Spinal cord (tissue), 10 donors: ENCODE results near the gene TMEM179. TPM values are rescaled to one million over a fixed set of nuclear protein-coding genes. Genes with fewer than 3 reads are reported as not detected.

Experiments
- DNase-seq, 6 donors: peaks; one replicate each; pipeline versions ENCODE4 v3.0.0 to v3.0.0-alpha.2; 2013 to 2015; ENCODE audit warnings: low spot score in 6 of 6, low read depth in 4 of 6
- H3K27ac ChIP-seq: one replicate; pipeline ENCODE4 v1.5.1; 2013; ENCODE audit warnings: low read depth, low read length, control low read depth
- H3K27me3 ChIP-seq: one replicate; pipeline ENCODE4 v1.6.1; 2013; ENCODE audit warnings: low read length; ENCODE audit not compliant: control insufficient read depth, insufficient read depth
- H3K36me3 ChIP-seq: one replicate; pipeline ENCODE4 v1.6.1; 2013; ENCODE audit warnings: low read length; ENCODE audit not compliant: control insufficient read depth, insufficient read depth
- H3K4me1 ChIP-seq: one replicate; pipeline ENCODE4 v1.6.1; 2013; ENCODE audit warnings: low read length; ENCODE audit not compliant: control insufficient read depth, insufficient read depth
- H3K4me3 ChIP-seq: one replicate; pipeline ENCODE4 v1.5.1; 2013; ENCODE audit warnings: low read depth, low read length, control low read depth
- H3K9me3 ChIP-seq: one replicate; pipeline ENCODE4 v1.6.1; 2013; ENCODE audit warnings: low read length; ENCODE audit not compliant: control insufficient read depth, insufficient read depth
- whole genome bisulfite sequencing: methylation state at CpG from one replicate; pipeline ENCODE4 v1.1.5; 2013; ENCODE audit warnings: missing lambda C conversion rate; ENCODE audit not compliant: insufficient coverage; 5-methylcytosine and 5-hydroxymethylcytosine counted together
- polyA plus RNA-seq, 2 donors: library from polyadenylated mRNA; unstranded; fragments of 120-200 nt; gene quantifications; one replicate each; pipeline ENCODE4 v1.2.1, GENCODE V29; 2013; ENCODE audit not compliant: insufficient read length in 2 of 2
- total RNA-seq, 2 donors: library from RNA; depleted of rRNA in 1 of 2; stranded (reverse); fragments of 120-200 nt in 1 of 2; fragments of >200 nt in 1 of 2; gene quantifications; one replicate each; pipeline versions ENCODE4 v1.2.3 to v1.2.4, GENCODE V29; 2013 to 2014
- donor health status: healthy.

The TMEM179 gene
- total and polyA plus RNA-seq, 4 donors: 9.4 to 65.5 (median 39.0) TPM

DNA sequence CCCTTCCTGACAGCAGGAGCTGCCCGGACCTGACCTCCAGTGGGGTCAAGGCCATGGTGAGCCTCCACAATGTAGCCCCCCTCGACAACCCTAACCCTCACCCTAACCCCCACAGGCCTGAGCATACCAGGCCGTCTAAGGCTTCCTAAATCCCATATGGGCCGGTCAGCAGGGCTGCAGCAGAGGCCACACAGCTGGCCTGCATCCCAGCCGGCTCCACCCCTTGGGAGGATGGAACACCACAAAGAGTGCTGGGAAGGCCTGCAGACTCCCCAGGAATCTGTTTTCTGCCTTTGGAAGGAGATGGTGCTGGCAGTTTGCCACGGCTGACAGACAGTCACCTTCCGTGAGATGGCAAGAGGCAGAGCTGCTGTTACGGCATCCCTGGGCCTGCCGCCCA, 2.8 kb downstream of the TMEM179 start:
- Histone ChIP-seq H3K4me1 (peaks cover 82% of the 10 kb centered on the region), H3K27me3 (peaks cover 6% of the 10 kb centered on the region), H3K27ac (no peak overlapping the region), H3K9me3 (no peaks in the 10 kb centered on the region), H3K36me3 (peaks cover 30% of the 10 kb centered on the region), H3K4me3 (no peak overlapping the region)
- DNase-seq: peak in 2 of 6 donors; percentile 62 to 71
- WGBS: 33% methylated on average over 8 of the region's 9 CpGs

DNA sequence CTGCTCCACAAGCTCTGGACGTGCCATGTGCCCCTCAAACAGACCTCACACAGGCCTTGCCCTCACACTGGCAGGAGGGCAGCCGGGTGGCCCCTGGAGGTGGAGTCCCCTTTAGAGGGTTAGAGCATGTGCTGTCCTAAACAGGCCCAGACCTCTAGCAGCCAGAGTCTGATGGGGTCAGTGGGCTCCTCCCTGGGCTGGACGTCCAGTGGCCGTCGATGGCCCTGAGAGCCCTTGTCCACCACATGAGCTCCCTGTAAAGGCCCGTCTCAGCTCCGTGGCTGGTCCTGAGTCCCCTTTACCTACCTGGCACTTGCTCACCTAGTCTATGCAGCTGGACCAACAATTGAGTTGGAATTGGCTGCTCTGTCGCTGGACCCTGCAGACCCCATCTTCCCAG, 3.8 kb downstream of the TMEM179 start:
- Histone ChIP-seq H3K9me3 (no peaks in the 10 kb centered on the region), H3K27ac (no peak overlapping the region), H3K27me3 (peaks cover 6% of the 10 kb centered on the region), H3K4me3 (no peak overlapping the region), H3K4me1 (peaks cover 82% of the 10 kb centered on the region), H3K36me3 (peaks cover 40% of the 10 kb centered on the region)
- WGBS: 87% methylated on average over 8 of the region's 8 CpGs
- no peak for DNase-seq

DNA sequence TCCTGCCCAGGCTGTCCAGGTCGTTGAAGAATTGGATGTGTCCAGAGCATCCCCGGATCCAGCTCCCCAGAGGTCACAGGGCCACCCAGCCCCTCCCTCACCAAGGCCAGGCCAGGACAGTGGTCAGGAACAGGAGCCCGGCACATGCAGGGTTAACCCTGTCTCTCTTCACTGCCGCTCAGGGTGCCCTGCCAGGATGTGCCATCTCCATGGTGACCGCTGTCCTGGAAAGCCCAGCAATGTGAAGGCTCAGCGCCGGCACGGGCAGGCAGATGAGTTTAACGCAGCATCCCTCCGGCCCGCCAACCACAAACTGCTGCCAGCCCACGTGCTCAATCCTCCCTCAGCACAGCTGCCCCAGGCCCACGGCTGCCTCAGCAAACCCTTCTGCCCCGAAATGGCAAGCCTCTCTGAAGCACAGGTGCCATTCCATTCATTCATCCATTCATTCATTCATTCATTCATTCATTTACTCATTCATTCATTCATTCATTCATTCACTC, 4.4 kb downstream of the TMEM179 start:
- peaks cover 4% of the 10 kb centered on the region for H3K27me3 ChIP-seq
- peak; percentile 47 to 96 (median 76) for DNase-seq
- no peaks in the 10 kb centered on the region for H3K9me3 ChIP-seq
- 7% methylated on average over 14 of the region's 14 CpGs for WGBS
- peaks cover 46% of the 10 kb centered on the region for H3K36me3 ChIP-seq
- no peak overlapping the region for H3K27ac ChIP-seq
- H3K4me1 ChIP-seq: peaks cover 80% of the 10 kb centered on the region
- no peak overlapping the region for H3K4me3 ChIP-seq

GRCh38 chr14:104599446-104599845, 5.1 kb downstream of the TMEM179 start:
- DNase-seq: no peak
- no peak overlapping the region for H3K4me3 ChIP-seq
- 93% methylated on average over 6 of the region's 7 CpGs for WGBS
- H3K27me3 ChIP-seq: no peaks in the 10 kb centered on the region
- H3K27ac ChIP-seq: no peak overlapping the region
- no peaks in the 10 kb centered on the region for H3K9me3 ChIP-seq
- H3K4me1 ChIP-seq: peaks cover 75% of the 10 kb centered on the region
- peaks cover 51% of the 10 kb centered on the region for H3K36me3 ChIP-seq

DNA sequence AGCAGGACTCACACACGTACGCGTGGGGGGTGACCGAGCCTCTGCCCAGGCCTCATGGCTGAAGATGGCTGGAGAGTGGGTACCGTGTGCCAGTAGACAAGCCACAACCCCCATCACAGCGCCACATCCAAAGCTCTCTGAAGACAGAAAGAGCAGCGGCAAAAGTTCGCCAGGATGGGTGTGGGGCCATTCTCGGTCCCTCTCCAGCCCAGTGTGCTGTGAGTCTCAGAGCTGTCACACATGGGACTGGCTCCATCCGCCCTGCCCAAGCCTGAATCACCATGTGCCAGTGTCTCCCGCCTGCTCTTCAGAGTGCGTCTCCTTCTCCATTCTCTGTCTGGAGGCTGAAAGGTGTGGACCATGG, 5.7 kb downstream of the TMEM179 start:
- no peaks in the 10 kb centered on the region for H3K27me3 ChIP-seq
- WGBS: 43% methylated on average over 8 of the region's 12 CpGs
- peaks cover 74% of the 10 kb centered on the region for H3K4me1 ChIP-seq
- no peaks in the 10 kb centered on the region for H3K9me3 ChIP-seq
- no peak for DNase-seq
- H3K36me3 ChIP-seq: peaks cover 55% of the 10 kb centered on the region
- H3K27ac ChIP-seq: no peak overlapping the region
- no peak overlapping the region for H3K4me3 ChIP-seq

DNA sequence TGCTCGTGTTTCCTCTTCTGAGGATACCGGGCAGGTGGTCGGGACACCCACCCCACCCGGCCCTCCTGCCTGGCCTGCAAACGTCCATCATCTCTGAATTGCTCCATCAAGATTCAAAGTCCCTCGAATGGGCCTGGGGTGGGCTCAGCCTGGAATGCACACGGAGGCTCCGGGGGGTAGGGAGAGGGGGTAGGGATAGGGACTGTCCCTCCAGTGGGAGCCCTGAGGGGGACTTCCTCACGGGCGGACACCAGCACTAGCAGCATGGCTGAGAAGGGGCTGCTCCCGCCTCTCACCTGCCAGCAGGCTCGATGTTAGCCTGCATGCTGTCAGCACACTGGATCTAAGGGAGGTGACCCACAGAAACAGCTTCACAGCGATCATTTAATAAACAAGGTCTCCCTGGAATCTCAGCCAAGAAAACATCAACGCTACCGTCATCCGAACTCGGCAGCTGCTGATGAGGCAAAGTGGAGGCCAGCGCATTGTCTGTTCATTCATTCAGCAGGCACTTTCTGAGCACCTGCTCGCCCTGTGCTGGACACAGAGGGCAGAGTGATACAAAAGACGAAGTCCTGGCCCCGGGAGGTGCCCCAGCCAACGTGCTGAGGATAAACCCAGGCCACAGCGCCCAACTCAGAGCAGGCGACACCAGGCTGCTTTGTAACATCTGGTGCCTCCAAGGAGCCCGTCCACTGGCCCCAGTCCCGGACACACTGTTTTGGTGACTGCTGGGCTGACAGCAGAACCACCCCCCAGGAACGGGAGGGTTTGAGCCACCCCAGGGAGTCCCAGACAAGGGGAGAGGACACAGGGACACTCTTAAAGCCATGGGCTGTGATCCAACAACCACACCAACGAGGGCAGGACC, 6.3 kb downstream of the TMEM179 start:
- Histone ChIP-seq H3K27ac (no peak overlapping the region), H3K9me3 (no peaks in the 10 kb centered on the region), H3K27me3 (no peaks in the 10 kb centered on the region), H3K36me3 (peaks cover 61% of the 10 kb centered on the region), H3K4me1 (peaks cover 69% of the 10 kb centered on the region), H3K4me3 (no peak overlapping the region)
- 33% methylated on average over 18 of the region's 28 CpGs for WGBS
- DNase-seq: peak in 2 of 6 donors; percentile 59 to 78

DNA sequence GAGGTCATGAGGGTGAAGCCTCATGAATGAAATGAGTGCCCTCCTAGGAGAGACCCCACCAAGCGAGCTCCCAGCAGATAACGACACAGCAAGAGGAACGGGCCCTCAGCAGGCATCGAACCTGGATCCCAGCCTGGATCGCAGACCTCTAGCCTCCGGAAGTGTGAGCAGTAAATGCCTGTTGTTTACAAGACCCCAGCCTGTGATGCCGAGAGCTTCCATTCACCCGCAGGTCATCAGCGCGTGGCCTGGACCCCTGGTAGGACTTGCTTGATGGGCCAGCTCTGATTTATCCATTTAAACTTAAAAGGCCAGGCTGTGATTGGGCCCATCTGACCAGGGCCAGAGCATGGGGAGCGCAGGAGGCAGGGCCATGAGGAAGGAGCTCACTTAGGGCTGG, 7.0 kb downstream of the TMEM179 start:
- peaks cover 62% of the 10 kb centered on the region for H3K4me1 ChIP-seq
- 88% methylated on average over 8 of the region's 11 CpGs for WGBS
- no peaks in the 10 kb centered on the region for H3K9me3 ChIP-seq
- H3K27ac ChIP-seq: no peak overlapping the region
- H3K4me3 ChIP-seq: no peak overlapping the region
- peaks cover 64% of the 10 kb centered on the region for H3K36me3 ChIP-seq
- DNase-seq: no peak
- no peaks in the 10 kb centered on the region for H3K27me3 ChIP-seq

DNA sequence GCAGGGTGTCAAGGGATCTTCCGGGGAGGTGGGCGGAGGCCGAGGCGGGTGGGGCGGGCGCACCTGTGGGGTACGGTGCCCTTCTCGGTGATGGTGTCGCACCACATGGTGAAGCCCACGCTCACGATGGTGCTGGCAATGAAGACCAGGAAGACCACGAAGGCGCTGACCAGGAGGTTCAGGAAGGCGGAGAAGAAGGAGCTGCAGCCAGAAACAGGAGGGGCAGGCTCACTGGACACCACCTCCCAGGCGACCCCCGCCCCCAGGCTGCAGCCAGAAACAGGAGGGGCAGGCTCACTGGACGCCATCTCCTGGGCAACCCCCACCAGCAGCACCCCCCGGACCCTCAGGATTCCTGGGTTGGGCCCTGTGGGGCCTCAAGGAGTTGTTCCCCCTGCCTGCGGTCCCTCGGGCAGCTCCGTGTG, 7.6 kb downstream of the TMEM179 start:
- Histone ChIP-seq H3K4me1 (peaks cover 55% of the 10 kb centered on the region), H3K4me3 (no peak overlapping the region), H3K36me3 (peaks cover 66% of the 10 kb centered on the region), H3K9me3 (no peaks in the 10 kb centered on the region), H3K27me3 (no peaks in the 10 kb centered on the region), H3K27ac (no peak overlapping the region)
- DNase-seq: no peak
- 94% methylated on average over 21 of the region's 21 CpGs for WGBS

DNA sequence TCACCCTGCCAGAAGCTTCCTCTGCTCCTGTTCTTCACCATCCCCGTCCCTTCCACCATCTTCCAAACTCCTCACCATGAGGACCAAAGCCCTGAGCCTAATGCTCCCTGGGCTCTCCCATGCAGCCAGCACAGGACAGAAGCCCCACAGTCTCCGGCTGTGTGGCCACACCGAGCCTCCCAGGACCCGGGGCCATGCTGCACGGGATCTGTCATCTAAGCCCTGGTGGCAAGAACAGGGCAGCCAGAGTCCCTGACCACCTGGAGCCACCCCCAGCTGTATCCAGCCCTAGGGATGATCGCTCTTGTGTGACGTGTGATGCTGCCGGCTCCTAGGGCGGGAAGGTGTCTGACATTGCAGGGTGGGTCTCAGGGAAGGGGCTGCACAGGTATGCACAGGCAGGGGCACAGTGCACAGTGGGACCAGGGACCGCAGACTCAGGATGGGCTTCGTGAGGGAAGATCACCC, 8.1 kb downstream of the TMEM179 start:
- 89% methylated on average over 11 of the region's 11 CpGs for WGBS
- no peak overlapping the region for H3K4me3 ChIP-seq
- no peak overlapping the region for H3K27ac ChIP-seq
- no peaks in the 10 kb centered on the region for H3K27me3 ChIP-seq
- DNase-seq: no peak
- peaks cover 51% of the 10 kb centered on the region for H3K4me1 ChIP-seq
- H3K36me3 ChIP-seq: peaks cover 66% of the 10 kb centered on the region
- H3K9me3 ChIP-seq: no peaks in the 10 kb centered on the region
